DOHH2 (cell line): ENCODE data around the gene GRK6.

ENCODE experiments used
- H3F3A ChIP-seq: fragments of 200-600 bp; sonication (generic), shearing (Covaris generic); 2 replicates; pipeline ENCODE4 v1.6.0; 2016; ENCODE audit warnings: antibody characterized with exemption, mild to moderate bottlenecking; ENCODE audit not compliant: control insufficient read depth, insufficient read depth
- H3K27ac ChIP-seq: fragments of 200-600 bp; sonication (generic); 2 replicates; pipeline ENCODE4 v1.5.1; 2014; ENCODE audit warnings: low read depth, mild to moderate bottlenecking, low read length, moderate library complexity
- H3K27me3 ChIP-seq: fragments of 200-600 bp; sonication (generic); 2 replicates; pipeline ENCODE4 v1.6.1; 2014; ENCODE audit warnings: mild to moderate bottlenecking, low read length, mixed read lengths; ENCODE audit not compliant: control insufficient read depth
- H3K36me3 ChIP-seq: fragments of 200-600 bp; sonication (generic); 2 replicates; pipeline ENCODE4 v1.6.1; 2014; ENCODE audit warnings: mild to moderate bottlenecking, low read length, moderate library complexity, mixed read lengths; ENCODE audit not compliant: control insufficient read depth
- H3K4me1 ChIP-seq: fragments of 200-600 bp; sonication (generic); 2 replicates; pipeline ENCODE4 v1.6.1; 2014; ENCODE audit warnings: mild to moderate bottlenecking, low read length, mixed read lengths; ENCODE audit not compliant: control insufficient read depth
- H3K4me2 ChIP-seq: fragments of 200-600 bp; sonication (generic); 2 replicates; pipeline ENCODE4 v1.6.0; 2014; ENCODE audit warnings: mild to moderate bottlenecking, low read length, moderate library complexity
- H3K4me3 ChIP-seq: fragments of 200-600 bp; sonication (generic); 2 replicates; pipeline ENCODE4 v1.5.1; 2014; ENCODE audit warnings: mild to moderate bottlenecking, low read length, mixed read lengths
- H3K79me2 ChIP-seq: fragments of 200-600 bp; sonication (generic); 2 replicates; pipeline ENCODE4 v1.6.1; 2014; ENCODE audit warnings: mild to moderate bottlenecking, low read length, mixed read lengths; ENCODE audit not compliant: control insufficient read depth
- H3K9me2 ChIP-seq: fragments of 200-600 bp; sonication (generic); replicated peaks from 2 replicates; pipeline ENCODE4 v1.6.1; 2014; ENCODE audit warnings: mild to moderate bottlenecking, low read length, mixed read lengths; ENCODE audit not compliant: control insufficient read depth
- H3K9me3 ChIP-seq: fragments of 200-600 bp; sonication (generic); 2 replicates; pipeline ENCODE4 v1.6.1; 2014; ENCODE audit warnings: antibody characterized with exemption, low read length, mixed read lengths; ENCODE audit not compliant: control insufficient read depth, insufficient read depth
- H4K20me1 ChIP-seq: fragments of 200-600 bp; sonication (generic); 2 replicates; pipeline ENCODE4 v1.6.0; 2014; ENCODE audit warnings: low read depth, mild to moderate bottlenecking, antibody characterized with exemption, low read length, moderate library complexity; ENCODE audit not compliant: control insufficient read depth, insufficient read depth
- CTCF ChIP-seq: fragments of 200-600 bp; sonication (generic); IDR thresholded peaks from one replicate; pipeline ENCODE4 v1.5.1; 2014; ENCODE audit warnings: antibody characterized with exemption, mild to moderate bottlenecking, low read depth, low read length; ENCODE audit not compliant: poor library complexity, severe bottlenecking
- EZH2phosphoT487 ChIP-seq: fragments of 200-600 bp; sonication (generic); IDR thresholded peaks from 2 replicates; pipeline ENCODE4 v1.6.1; 2017; ENCODE audit warnings: borderline replicate concordance, mild to moderate bottlenecking, antibody characterized with exemption, low read length, moderate library complexity, mixed read lengths

GRK6 gene

GRCh38 chr5:177390363-177391300 lies 35.8 kb upstream of the GRK6 start:
- peaks cover 64% of the 10 kb centered on the region for H3K4me1 ChIP-seq
- peak overlapping the region; percentile 65 for H3K27ac ChIP-seq
- no peaks in the 10 kb centered on the region for H3K9me3 ChIP-seq
- H3K36me3 ChIP-seq = no peaks in the 10 kb centered on the region
- TF ChIP-seq EZH2phosphoT487 = no peak
- TF ChIP-seq CTCF = peak; percentile 96
- H3K27me3 ChIP-seq = no peaks in the 10 kb centered on the region
- H3K4me3 ChIP-seq = peak overlapping the region; percentile 49
- H3K4me2 ChIP-seq = peak overlapping the region; percentile 67
- no peaks in the 10 kb centered on the region for H3K9me2 ChIP-seq
- peaks cover 13% of the 10 kb centered on the region for H3F3A ChIP-seq
- no peaks in the 10 kb centered on the region for H3K79me2 ChIP-seq
- no peaks in the 10 kb centered on the region for H4K20me1 ChIP-seq

- Histone ChIP-seq H3K27me3 (no peaks in the 10 kb centered on the region), H3K9me2 (no peaks in the 10 kb centered on the region), H3F3A (peaks cover 13% of the 10 kb centered on the region), H4K20me1 (no peaks in the 10 kb centered on the region), H3K4me3 (no peak overlapping the region), H3K27ac (no peak overlapping the region), H3K4me1 (peaks cover 49% of the 10 kb centered on the region), H3K4me2 (0 out of 2 replicates have a peak overlapping the region, but pooled peaks have one; percentile 3), H3K9me3 (no peaks in the 10 kb centered on the region), H3K79me2 (no peaks in the 10 kb centered on the region), H3K36me3 (no peaks in the 10 kb centered on the region)
- TF ChIP-seq CTCF = no peak
- TF ChIP-seq EZH2phosphoT487 = no peak
Measured at GRCh38 chr5:177392765-177393164, 33.7 kb upstream of the GRK6 start.

GRCh38 chr5:177393206-177393765 lies 33.2 kb upstream of the GRK6 start:
- H3K4me3 ChIP-seq = no peak overlapping the region
- TF ChIP-seq EZH2phosphoT487 (no peak), CTCF (no peak)

More at GRCh38 chr5:177393206-177393765, 33.2 kb upstream of the GRK6 start:
- no peaks in the 10 kb centered on the region for H3K27me3 ChIP-seq
- no peaks in the 10 kb centered on the region for H3K9me2 ChIP-seq
- no peaks in the 10 kb centered on the region for H4K20me1 ChIP-seq
- H3K4me1 ChIP-seq = peaks cover 43% of the 10 kb centered on the region
- no peak overlapping the region for H3K27ac ChIP-seq
- 0 out of 2 replicates have a peak overlapping the region, but pooled peaks have one; percentile 3 for H3K4me2 ChIP-seq
- peaks cover 13% of the 10 kb centered on the region for H3F3A ChIP-seq
- H3K36me3 ChIP-seq = no peaks in the 10 kb centered on the region
- no peaks in the 10 kb centered on the region for H3K79me2 ChIP-seq
- no peaks in the 10 kb centered on the region for H3K9me3 ChIP-seq
